DMS114 treated with DMSO at 0.1 percent for 48 hours (cell line): Measurements from ENCODE around the gene USB1.

ENCODE experiments used
- DNase-seq: peaks from one replicate; lab custom pipeline; 2025; ENCODE audit not compliant: unreplicated experiment; lab: John Stamatoyannopoulos, UW

The USB1 gene

GRCh38 chr16:58045096-58045495 lies 43.9 kb downstream of the USB1 start:
- no peak for DNase-seq

- no peak for DNase-seq
Observed at GRCh38 chr16:58046054-58046881, 45.1 kb downstream of the USB1 start.

- no peak for DNase-seq
Observed at GRCh38 chr16:58046936-58047335, 45.7 kb downstream of the USB1 start.

GRCh38 chr16:58047557-58048348 lies 46.5 kb downstream of the USB1 start:
- DNase-seq, result no peak

GRCh38 chr16:58048494-58049231 lies 47.5 kb downstream of the USB1 start:
- no peak for DNase-seq

- DNase-seq, result no peak
Observed at GRCh38 chr16:58049232-58050185, 48.3 kb downstream of the USB1 start.

GRCh38 chr16:58051296-58051695 lies 50.1 kb downstream of the USB1 start:
- DNase-seq, result no peak

GRCh38 chr16:58051821-58052603 lies 50.8 kb downstream of the USB1 start:
- no peak for DNase-seq

- no peak for DNase-seq
Observed at GRCh38 chr16:58053682-58054005, 52.4 kb downstream of the USB1 start.

- no peak for DNase-seq
Observed at GRCh38 chr16:58054289-58054688, 53.1 kb downstream of the USB1 start.

- no peak for DNase-seq
Observed at GRCh38 chr16:58056580-58056979, 55.4 kb downstream of the USB1 start.

GRCh38 chr16:58057121-58057520 lies 55.9 kb downstream of the USB1 start:
- DNase-seq, result no peak

GRCh38 chr16:58057784-58058183 lies 56.6 kb downstream of the USB1 start:
- no peak for DNase-seq

GRCh38 chr16:58062821-58063220 lies 61.6 kb downstream of the USB1 start:
- no peak for DNase-seq

GRCh38 chr16:58063377-58064076 lies 62.3 kb downstream of the USB1 start:
- DNase-seq, result no peak

- no peak for DNase-seq
Observed at GRCh38 chr16:58070585-58070984, 69.4 kb downstream of the USB1 start.
